Upper lobe of left lung (tissue), 4 donors: ENCODE data around the gene HELT.

ENCODE experiments used
- EP300 ChIP-seq, 4 donors: sonication (generic); formaldehyde crosslinking; IDR thresholded peaks; one replicate each; pipeline ENCODE4 v1.5.1; 2017; ENCODE audit warnings: antibody characterized with exemption in 4 of 4, control low read depth in 2 of 4
- POLR2A ChIP-seq, 4 donors: fragments of 450-650 bp; IDR thresholded peaks; one replicate each; pipeline ENCODE4 v1.5.1; 2016 to 2017; ENCODE audit warnings: antibody characterized with exemption in 4 of 4, mild to moderate bottlenecking in 2 of 4
- POLR2AphosphoS5 ChIP-seq, 2 donors: sonication (generic); formaldehyde crosslinking; IDR thresholded peaks; one replicate each; pipeline ENCODE4 v1.5.1; 2017; ENCODE audit warnings: antibody characterized with exemption in 2 of 2
- TF ChIP-seq, protein P1 (sequence below), 6 experiments: fragments of 450-650 bp in 4 of 6; fragments of 200-600 bp in 2 of 6; sonication (generic) in 2 of 6; IDR thresholded peaks; one replicate each; pipeline ENCODE4 v1.5.1; 2016 to 2019; ENCODE audit warnings: antibody characterized with exemption in 6 of 6

DNA sequence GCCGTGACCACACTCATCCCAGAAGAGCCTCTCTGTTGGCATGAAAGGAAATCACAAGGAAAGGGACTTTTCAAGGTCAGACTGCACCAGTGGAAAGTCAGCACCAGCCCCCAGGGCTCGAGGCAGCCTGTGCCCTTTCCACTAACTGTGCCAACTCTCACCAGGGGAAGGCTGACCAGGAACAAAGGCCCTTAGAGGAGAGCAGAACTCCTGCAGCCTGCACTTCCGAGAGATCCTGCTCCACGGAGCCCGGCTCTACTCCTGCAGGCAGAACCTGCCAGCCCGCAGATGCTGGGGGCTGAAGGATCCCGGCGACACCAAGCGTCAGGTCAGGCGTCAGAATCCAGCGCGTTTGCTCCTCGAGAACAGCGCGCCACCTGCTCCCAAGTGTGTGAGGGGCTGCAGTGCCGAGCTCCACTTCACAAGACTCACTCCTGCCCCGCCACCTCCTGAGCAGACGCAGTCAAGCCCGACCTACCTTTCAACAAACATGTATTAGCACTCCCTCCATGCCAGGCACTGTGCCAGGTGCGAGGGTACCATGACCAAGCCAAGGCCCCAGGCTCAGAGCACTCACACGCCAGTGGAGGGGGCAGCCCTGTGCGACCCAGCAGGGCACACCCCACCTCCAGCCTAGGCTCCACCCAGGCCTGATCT lies 13.6 kb upstream of the HELT start:
- TF ChIP-seq, protein P1, sequence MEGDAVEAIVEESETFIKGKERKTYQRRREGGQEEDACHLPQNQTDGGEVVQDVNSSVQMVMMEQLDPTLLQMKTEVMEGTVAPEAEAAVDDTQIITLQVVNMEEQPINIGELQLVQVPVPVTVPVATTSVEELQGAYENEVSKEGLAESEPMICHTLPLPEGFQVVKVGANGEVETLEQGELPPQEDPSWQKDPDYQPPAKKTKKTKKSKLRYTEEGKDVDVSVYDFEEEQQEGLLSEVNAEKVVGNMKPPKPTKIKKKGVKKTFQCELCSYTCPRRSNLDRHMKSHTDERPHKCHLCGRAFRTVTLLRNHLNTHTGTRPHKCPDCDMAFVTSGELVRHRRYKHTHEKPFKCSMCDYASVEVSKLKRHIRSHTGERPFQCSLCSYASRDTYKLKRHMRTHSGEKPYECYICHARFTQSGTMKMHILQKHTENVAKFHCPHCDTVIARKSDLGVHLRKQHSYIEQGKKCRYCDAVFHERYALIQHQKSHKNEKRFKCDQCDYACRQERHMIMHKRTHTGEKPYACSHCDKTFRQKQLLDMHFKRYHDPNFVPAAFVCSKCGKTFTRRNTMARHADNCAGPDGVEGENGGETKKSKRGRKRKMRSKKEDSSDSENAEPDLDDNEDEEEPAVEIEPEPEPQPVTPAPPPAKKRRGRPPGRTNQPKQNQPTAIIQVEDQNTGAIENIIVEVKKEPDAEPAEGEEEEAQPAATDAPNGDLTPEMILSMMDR (IDR thresholded peaks at IDR 0.05), result no peak
- TF ChIP-seq POLR2AphosphoS5 (IDR thresholded peaks at IDR 0.05) (no peak), POLR2A (IDR thresholded peaks at IDR 0.05) (no peak), EP300 (IDR thresholded peaks at IDR 0.05) (no peak)
